Activated effector memory CD4-positive, alpha-beta T cell treated with Interleukin-2 at 50 U/mL for 16 hours (primary cell): Measurements from ENCODE around the gene EVA1B.

Experiments used
- DNase-seq: peaks from one replicate; pipeline ENCODE4 v3.0.0-alpha.2; 2020

Gene EVA1B

DNA sequence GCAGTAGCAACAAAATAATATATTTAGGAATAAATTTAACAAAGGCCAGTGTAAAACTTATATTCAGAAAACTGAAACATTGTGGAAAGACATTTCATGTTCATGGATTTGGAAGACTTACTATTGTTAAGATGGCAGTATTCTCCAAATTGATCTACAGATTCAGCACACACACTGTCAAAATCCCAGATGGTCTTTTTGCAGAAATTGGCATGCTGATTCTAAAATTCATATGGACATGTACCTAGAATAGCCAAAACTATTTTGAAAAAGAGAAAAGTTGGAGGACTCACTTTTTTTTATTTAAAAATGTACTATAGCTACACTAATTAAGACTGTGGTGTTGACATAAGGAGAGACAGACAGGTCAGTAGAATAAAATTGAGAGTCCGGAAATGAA, 49.2 kb downstream of the EVA1B start:
- no peak for DNase-seq

DNA sequence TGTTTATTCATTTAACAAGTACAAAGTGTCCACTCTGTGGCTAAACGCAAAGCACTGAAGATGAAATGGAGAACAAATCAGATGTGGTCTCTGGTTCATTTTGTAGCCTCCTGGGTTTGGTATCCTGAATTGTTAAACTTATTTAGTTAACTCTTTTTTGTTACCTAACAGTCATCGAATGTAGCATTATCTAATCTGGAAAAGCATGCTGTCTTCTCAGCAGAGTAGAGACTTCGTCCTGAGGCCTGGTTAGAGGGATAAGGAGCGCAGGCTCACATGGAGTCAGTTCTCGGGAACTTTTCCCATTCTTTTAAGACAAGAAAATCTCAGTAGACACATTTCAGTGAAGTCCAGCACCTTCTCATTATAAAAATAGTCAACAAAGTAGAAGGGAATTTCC, 50.4 kb downstream of the EVA1B start:
- no peak for DNase-seq
